ENCODE measurements around the gene PTPRG. TPM values are rescaled to one million over a fixed set of nuclear protein-coding genes. Genes with fewer than 3 reads are reported as not detected.

PTPRG gene
- total and polyA plus RNA-seq, 7 donors = 0.69 to 76.3 (median 62.7) TPM

DNA sequence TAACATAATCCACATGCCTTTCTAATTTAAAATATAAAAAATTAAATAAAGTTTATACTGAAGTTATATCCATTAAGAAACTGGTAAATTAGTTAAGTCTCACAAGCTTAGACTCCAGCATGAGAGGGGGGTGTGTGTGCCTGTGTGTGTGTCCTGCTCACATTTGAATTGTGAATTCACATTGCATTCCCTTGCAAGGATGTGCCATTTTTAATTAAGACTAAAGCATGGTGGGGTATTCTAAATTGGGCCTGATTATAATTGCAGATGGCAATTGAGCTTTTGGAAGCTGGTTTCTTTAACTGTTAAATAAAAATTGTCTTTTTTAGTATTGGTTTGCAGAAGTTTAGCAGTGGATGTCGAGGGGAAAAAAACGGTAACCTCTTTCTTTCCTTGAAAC is 56.9 kb downstream of the PTPRG start:
- H3K4me3 ChIP-seq = no peak overlapping the region
- TF ChIP-seq POLR2A (IDR thresholded peaks at IDR 0.05) (no peak), EP300 (IDR thresholded peaks at IDR 0.05) (no peak), POLR2AphosphoS5 (IDR thresholded peaks at IDR 0.05) (no peak)
- TF ChIP-seq, protein P1, sequence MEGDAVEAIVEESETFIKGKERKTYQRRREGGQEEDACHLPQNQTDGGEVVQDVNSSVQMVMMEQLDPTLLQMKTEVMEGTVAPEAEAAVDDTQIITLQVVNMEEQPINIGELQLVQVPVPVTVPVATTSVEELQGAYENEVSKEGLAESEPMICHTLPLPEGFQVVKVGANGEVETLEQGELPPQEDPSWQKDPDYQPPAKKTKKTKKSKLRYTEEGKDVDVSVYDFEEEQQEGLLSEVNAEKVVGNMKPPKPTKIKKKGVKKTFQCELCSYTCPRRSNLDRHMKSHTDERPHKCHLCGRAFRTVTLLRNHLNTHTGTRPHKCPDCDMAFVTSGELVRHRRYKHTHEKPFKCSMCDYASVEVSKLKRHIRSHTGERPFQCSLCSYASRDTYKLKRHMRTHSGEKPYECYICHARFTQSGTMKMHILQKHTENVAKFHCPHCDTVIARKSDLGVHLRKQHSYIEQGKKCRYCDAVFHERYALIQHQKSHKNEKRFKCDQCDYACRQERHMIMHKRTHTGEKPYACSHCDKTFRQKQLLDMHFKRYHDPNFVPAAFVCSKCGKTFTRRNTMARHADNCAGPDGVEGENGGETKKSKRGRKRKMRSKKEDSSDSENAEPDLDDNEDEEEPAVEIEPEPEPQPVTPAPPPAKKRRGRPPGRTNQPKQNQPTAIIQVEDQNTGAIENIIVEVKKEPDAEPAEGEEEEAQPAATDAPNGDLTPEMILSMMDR (IDR thresholded peaks at IDR 0.05) = no peak
- no peak overlapping the region for H3K27ac ChIP-seq
- H3K36me3 ChIP-seq = no peaks in the 10 kb centered on the region
- no peaks in the 10 kb centered on the region for H3K27me3 ChIP-seq
- intact Hi-C loops (cut with DNase I) = no loop called here
- no peak for DNase-seq
- no peaks in the 10 kb centered on the region for H3K9me3 ChIP-seq
- WGBS, 2 donors = 65 to 94% methylated on average over 2 of the region's 2 CpGs
- peaks cover 0 to 15% (median 15%) of the 10 kb centered on the region in 4 donors for H3K4me1 ChIP-seq

DNA sequence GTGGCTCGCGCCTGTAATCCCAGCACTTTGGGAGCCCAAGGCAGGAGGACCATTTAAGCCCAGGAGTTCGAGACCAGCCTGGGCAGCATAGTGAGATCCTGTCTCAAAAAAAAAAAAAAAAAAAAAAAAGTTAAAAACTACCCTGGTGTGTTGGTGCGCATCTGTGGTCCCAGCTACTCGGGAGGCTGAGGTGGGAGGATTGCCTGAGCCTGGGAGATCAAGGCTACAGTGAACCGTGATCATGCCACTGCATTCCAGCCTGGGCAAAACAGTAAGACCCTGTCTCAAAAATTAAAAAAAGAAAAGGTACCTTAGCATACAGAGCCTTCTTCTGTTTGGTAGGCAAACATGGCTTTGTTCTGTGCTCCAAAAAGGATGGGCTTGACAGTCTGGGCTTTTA is 57.5 kb downstream of the PTPRG start:
- no peak overlapping the region for H3K4me3 ChIP-seq
- H3K27me3 ChIP-seq = no peaks in the 10 kb centered on the region
- WGBS, 2 donors = 84 to 97% methylated on average over 6 of the region's 6 CpGs
- H3K27ac ChIP-seq = no peak overlapping the region
- H3K36me3 ChIP-seq = no peaks in the 10 kb centered on the region
- intact Hi-C loops (cut with DNase I) = no loop called here
- peaks cover 0 to 15% (median 15%) of the 10 kb centered on the region in 4 donors for H3K4me1 ChIP-seq
- no peak for TF ChIP-seq POLR2A (IDR thresholded peaks at IDR 0.05)
- TF ChIP-seq POLR2AphosphoS5 (IDR thresholded peaks at IDR 0.05) = no peak
- H3K9me3 ChIP-seq = no peaks in the 10 kb centered on the region
- no peak for DNase-seq

DNA sequence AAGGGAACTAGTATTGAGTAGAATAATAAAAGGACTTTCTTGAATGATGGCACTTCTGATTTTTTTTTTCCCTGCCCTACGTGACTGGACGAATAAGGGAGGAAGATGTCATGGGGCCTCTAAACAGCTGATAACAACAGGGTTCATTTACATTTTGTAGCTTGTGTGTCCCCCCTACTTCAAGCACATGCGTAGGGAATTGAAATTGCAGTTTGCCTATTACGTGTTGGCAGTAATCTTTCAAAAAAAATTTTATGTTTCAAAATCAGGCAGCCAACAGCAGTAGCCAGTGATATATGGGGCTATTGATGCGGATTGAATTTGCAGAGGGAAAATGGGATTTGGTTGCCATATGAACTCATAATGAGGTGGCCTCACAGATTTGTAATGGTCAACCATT is 58.7 kb downstream of the PTPRG start:
- Histone ChIP-seq H3K4me1 (peaks cover 0 to 15% (median 15%) of the 10 kb centered on the region in 4 donors), H3K4me3 (no peak overlapping the region), H3K27me3 (no peaks in the 10 kb centered on the region), H3K9me3 (no peaks in the 10 kb centered on the region), H3K36me3 (no peaks in the 10 kb centered on the region), H3K27ac (no peak overlapping the region)
- intact Hi-C loops (cut with DNase I) = no loop called here
- WGBS, 2 donors = 76 to 95% methylated on average over 5 of the region's 5 CpGs
- TF ChIP-seq EP300 (IDR thresholded peaks at IDR 0.05) = no peak
- TF ChIP-seq POLR2AphosphoS5 (IDR thresholded peaks at IDR 0.05) = no peak
- TF ChIP-seq, protein P1 (IDR thresholded peaks at IDR 0.05) = no peak
- no peak for TF ChIP-seq POLR2A (IDR thresholded peaks at IDR 0.05)
- no peak for DNase-seq

DNA sequence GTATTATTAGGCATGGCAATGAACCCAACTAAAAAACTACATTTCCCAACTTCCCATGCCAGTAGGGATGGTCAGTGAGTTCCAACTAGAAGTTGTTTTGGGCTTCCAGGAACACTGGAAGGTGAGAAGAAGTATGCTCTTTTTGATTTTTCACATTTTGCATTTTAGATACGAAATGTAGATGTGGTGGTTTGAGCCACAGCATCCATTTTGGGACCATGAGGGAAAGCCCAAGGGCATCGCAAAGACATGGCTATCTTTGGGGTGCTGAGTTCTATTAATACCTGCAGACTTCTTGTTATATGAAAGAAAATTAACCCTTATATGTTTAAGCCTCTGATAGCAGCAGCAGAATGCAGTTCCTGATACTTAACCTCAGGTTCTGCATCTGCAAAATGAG is 62.9 kb downstream of the PTPRG start:
- Histone ChIP-seq H3K36me3 (no peaks in the 10 kb centered on the region), H3K27ac (no peak overlapping the region), H3K4me3 (no peak overlapping the region), H3K9me3 (no peaks in the 10 kb centered on the region), H3K27me3 (no peaks in the 10 kb centered on the region), H3K4me1 (peaks cover 0 to 16% (median 14%) of the 10 kb centered on the region in 4 donors)
- intact Hi-C loops (cut with DNase I) = no loop called here
- TF ChIP-seq POLR2AphosphoS5 (IDR thresholded peaks at IDR 0.05) = no peak
- TF ChIP-seq POLR2A (IDR thresholded peaks at IDR 0.05) = no peak
- TF ChIP-seq, protein P1 (IDR thresholded peaks at IDR 0.05) = no peak
- no peak for TF ChIP-seq EP300 (IDR thresholded peaks at IDR 0.05)
- DNase-seq = no peak
- 95 to 99% methylated on average over 2 of the region's 2 CpGs for WGBS, 2 donors

DNA sequence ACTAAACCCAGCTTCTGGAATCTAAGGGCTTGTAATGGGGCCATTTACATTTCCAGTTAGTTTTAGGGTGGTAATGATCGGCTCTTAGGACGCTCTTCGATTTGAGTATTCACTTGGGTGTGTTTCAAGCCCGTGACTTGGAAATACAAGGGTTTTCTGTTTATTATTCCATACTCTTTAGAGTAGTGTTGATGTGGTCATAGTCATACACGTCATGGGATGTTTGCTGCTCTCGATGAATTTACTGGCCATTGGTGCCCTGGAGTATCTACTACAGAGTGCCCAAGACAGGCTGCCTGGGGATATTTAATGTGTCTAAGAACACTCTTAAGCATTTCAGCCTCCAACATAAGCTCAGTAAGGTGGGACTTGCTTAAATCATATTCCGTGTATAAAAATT is 64.1 kb downstream of the PTPRG start:
- TF ChIP-seq EP300 (IDR thresholded peaks at IDR 0.05) (no peak), POLR2A (IDR thresholded peaks at IDR 0.05) (no peak), POLR2AphosphoS5 (IDR thresholded peaks at IDR 0.05) (no peak)
- TF ChIP-seq, protein P1 (IDR thresholded peaks at IDR 0.05) = no peak
- intact Hi-C loops (cut with DNase I) = no loop called here
- H3K4me1 ChIP-seq = peaks cover 0 to 20% (median 17%) of the 10 kb centered on the region in 4 donors
- H3K4me3 ChIP-seq = no peak overlapping the region
- H3K36me3 ChIP-seq = no peaks in the 10 kb centered on the region
- no peaks in the 10 kb centered on the region for H3K27me3 ChIP-seq
- H3K27ac ChIP-seq = no peak overlapping the region
- 90 to 96% methylated on average over 7 of the region's 7 CpGs for WGBS, 2 donors
- H3K9me3 ChIP-seq = no peaks in the 10 kb centered on the region
- no peak for DNase-seq
